PFSK-1 (cell line): ENCODE data around the gene SORBS1.

Experiments
- FOXP2 ChIP-seq: optimal IDR thresholded peaks from 2 replicates; pipeline ENCODE3; 2011; ENCODE audit warnings: borderline replicate concordance, control low read depth, inconsistent platforms; ENCODE audit not compliant: insufficient read depth; ENCODE audit errors: extremely low read length, extremely low read depth
- POLR2AphosphoS5 ChIP-seq: IDR thresholded peaks from 2 replicates; pipeline ENCODE4 v1.6.1; 2012; ENCODE audit warnings: low read depth, mild to moderate bottlenecking, control low read depth, low read length, moderate library complexity
- REST ChIP-seq, 2 experiments: IDR thresholded peaks; 2 replicates each; pipeline versions ENCODE4 v1.6.1 to v1.8.0; 2011 to 2012; ENCODE audit warnings: low read depth in 2 of 2, low read length in 2 of 2, control low read depth in 1 of 2, inconsistent platforms in 1 of 2, mild to moderate bottlenecking in 1 of 2, moderate library complexity in 1 of 2; ENCODE audit not compliant: insufficient read depth in 1 of 2
- SIN3A ChIP-seq: IDR thresholded peaks from 2 replicates; pipeline ENCODE4 v1.6.1; 2012; ENCODE audit warnings: mild to moderate bottlenecking, low read length, moderate library complexity, borderline replicate concordance; ENCODE audit not compliant: insufficient read depth
- TAF1 ChIP-seq: IDR thresholded peaks from 2 replicates; pipeline ENCODE4 v1.6.1; 2012; ENCODE audit warnings: low read length, control low read depth, borderline replicate concordance; ENCODE audit not compliant: insufficient read depth

Gene SORBS1

GRCh38 chr10:95440038-95440725, 121.0 kb downstream of the SORBS1 start:
- no peak for TF ChIP-seq REST (IDR thresholded peaks at IDR 0.05; ENCODE audit: insufficient read depth in 1 of 2, low read depth in 2 of 2, low read length in 2 of 2)
- TF ChIP-seq POLR2AphosphoS5, result no peak
- no peak for TF ChIP-seq FOXP2
- TF ChIP-seq SIN3A, result no peak
- TF ChIP-seq TAF1, result no peak

- TF ChIP-seq POLR2AphosphoS5 (no peak), SIN3A (no peak), REST (IDR thresholded peaks at IDR 0.05; ENCODE audit: insufficient read depth in 1 of 2, low read depth in 2 of 2, low read length in 2 of 2) (no peak), FOXP2 (no peak), TAF1 (no peak)
These were observed 122.4 kb downstream of the SORBS1 start for GRCh38 chr10:95438781-95439180.

- TF ChIP-seq POLR2AphosphoS5 (no peak), SIN3A (no peak), TAF1 (no peak), FOXP2 (no peak), REST (IDR thresholded peaks at IDR 0.05; ENCODE audit: insufficient read depth in 1 of 2, low read depth in 2 of 2, low read length in 2 of 2) (no peak)
These were observed 123.5 kb downstream of the SORBS1 start for GRCh38 chr10:95437669-95438068.

DNA sequence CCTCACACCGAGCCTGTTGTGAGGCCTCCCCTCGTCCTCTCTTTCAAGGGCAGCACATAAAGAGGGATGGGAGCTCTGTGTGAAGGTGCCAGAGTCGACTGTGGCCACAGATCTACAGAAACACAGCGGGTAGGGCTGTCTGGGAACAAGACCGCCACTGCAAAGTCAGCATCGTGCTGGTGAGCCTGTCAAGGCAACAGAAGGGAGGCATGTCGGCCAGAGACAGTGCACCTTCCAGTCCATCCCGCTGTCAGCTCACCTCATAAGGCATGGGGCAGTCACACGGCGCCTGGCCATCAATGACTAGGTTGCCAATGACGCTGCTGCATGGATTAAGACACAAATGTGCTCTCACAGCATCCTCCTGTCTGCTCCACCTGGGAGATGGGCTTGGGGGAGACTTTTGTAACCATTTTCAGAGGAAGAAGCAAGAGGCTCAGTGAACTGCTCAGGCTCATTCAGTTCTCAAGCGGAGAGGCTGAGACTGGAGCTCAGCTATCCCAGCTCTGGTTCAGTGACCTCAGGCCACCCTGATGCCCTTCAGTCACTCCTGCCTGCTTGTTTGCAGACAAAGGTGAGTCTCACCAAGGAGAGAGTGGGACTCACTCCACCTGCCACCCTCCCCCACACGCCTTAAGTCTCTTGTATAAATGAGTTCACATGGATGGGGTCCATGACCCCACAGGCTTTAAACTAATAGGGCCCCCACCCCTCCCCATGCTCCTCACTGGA, 125.5 kb downstream of the SORBS1 start:
- TF ChIP-seq SIN3A (no peak), FOXP2 (no peak), REST (IDR thresholded peaks at IDR 0.05; ENCODE audit: insufficient read depth in 1 of 2, low read depth in 2 of 2, low read length in 2 of 2) (no peak), TAF1 (no peak), POLR2AphosphoS5 (no peak)
